ENCODE measurements around the gene LRRK1.

- TF ChIP-seq CTCF (IDR thresholded peaks at IDR 0.05) (no peak), POLR2A (IDR thresholded peaks at IDR 0.05) (no peak)
These were observed 193.4 kb downstream of the LRRK1 start for GRCh38 chr15:101112336-101113113.

All from uterus (tissue), 2 donors.